ENCODE measurements around the gene PTPRK. TPM values are rescaled to one million over a fixed set of nuclear protein-coding genes. Genes with fewer than 3 reads are reported as not detected.

The PTPRK gene
- total and polyA plus RNA-seq, 9 of the 15 experiments (the other 6 are each of a cell fraction or from before 2014, with no cell fraction given), result 0.04 to 0.51 TPM; not detected in 7

DNA sequence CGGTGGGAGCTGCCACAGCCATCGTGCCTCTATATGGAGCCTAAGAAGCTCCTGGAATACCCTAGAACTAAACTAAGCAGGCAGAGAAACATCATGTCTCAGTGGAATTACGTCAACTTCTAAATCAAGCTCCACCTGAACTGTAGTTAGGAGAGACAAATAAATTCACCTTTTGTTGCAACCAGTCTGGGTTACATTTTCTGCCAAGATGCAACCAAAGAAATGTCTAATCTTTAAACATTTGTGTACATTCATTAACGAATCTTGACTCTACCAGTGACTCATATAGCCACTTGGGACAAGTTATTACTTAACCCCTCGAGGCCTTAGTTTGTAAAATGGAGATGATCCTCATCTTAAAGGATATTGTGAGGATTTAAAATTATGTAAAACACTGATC lies 8.9 kb downstream of the PTPRK start:
- Histone ChIP-seq H2AFZ (ENCODE audit: low read depth, low read length) (no peak overlapping the region), H3K36me3 (ENCODE audit: control insufficient read depth, insufficient read depth, low read length) (no peaks in the 10 kb centered on the region), H3K4me2 (ENCODE audit: insufficient read depth, low read length) (no peak overlapping the region), H3K79me2 (ENCODE audit: control insufficient read depth, insufficient read depth, low read length) (no peaks in the 10 kb centered on the region), H3K9me3 (replicated peaks; ENCODE audit: control insufficient read depth, insufficient read depth, low read depth, low read length) (no peaks in the 10 kb centered on the region), H3K27me3 (ENCODE audit: control insufficient read depth in 2 of 2, insufficient read depth in 2 of 2, low read length in 2 of 2) (no peaks in the 10 kb centered on the region), H3K9me1 (ENCODE audit: control insufficient read depth, insufficient read depth, low read length) (no peaks in the 10 kb centered on the region), H3K4me1 (replicated peaks in 1 of 2; ENCODE audit: control insufficient read depth in 2 of 2, insufficient read depth in 2 of 2, low read length in 2 of 2) (no peaks in the 10 kb centered on the region), H3K9ac (ENCODE audit: insufficient read depth in 1 of 2, low read depth in 2 of 2, low read length in 2 of 2) (no peak overlapping the region), H4K20me1 (replicated peaks; ENCODE audit: control insufficient read depth, insufficient read depth, low read length) (no peaks in the 10 kb centered on the region), H3K27ac (ENCODE audit: extremely low read depth, low read depth, low read length) (no peak overlapping the region), H3K4me3 (no peak overlapping the region)
- FAIRE-seq (no peak), ATAC-seq (no peak), DNase-seq (ENCODE audit: extremely low read depth in 1 of 4, low spot score in 3 of 4) (no peak)
- WGBS (ENCODE audit: insufficient coverage, low coverage, missing lambda C conversion rate), result 6% methylated on average over 4 of the region's 5 CpGs
- no TSS peak for BruUV-seq (replicated peaks)
- intact Hi-C loops (cut with micrococcal nuclease), result no loop called here
- POLR2A ChIA-PET, result no interaction called here
- in situ Hi-C loops (cut with MboI), result no loop called here
- CTCF ChIA-PET (ENCODE audit: low intra/inter-chr PET ratio), result no interaction called here
- TF ChIP-seq ZKSCAN3 (CRISPR knock-in tag; IDR thresholded peaks at IDR 0.05) (no peak), ZNF124 (CRISPR knock-in tag; IDR thresholded peaks at IDR 0.05) (no peak), FOXA1 (IDR thresholded peaks at IDR 0.05; ENCODE audit: borderline replicate concordance) (no peak)
- TF ChIP-seq, protein P1, sequence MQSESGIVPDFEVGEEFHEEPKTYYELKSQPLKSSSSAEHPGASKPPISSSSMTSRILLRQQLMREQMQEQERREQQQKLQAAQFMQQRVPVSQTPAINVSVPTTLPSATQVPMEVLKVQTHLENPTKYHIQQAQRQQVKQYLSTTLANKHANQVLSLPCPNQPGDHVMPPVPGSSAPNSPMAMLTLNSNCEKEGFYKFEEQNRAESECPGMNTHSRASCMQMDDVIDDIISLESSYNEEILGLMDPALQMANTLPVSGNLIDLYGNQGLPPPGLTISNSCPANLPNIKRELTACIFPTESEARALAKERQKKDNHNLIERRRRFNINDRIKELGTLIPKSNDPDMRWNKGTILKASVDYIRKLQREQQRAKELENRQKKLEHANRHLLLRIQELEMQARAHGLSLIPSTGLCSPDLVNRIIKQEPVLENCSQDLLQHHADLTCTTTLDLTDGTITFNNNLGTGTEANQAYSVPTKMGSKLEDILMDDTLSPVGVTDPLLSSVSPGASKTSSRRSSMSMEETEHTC (IDR thresholded peaks at IDR 0.05), result no peak
- TF ChIP-seq, protein P2, sequence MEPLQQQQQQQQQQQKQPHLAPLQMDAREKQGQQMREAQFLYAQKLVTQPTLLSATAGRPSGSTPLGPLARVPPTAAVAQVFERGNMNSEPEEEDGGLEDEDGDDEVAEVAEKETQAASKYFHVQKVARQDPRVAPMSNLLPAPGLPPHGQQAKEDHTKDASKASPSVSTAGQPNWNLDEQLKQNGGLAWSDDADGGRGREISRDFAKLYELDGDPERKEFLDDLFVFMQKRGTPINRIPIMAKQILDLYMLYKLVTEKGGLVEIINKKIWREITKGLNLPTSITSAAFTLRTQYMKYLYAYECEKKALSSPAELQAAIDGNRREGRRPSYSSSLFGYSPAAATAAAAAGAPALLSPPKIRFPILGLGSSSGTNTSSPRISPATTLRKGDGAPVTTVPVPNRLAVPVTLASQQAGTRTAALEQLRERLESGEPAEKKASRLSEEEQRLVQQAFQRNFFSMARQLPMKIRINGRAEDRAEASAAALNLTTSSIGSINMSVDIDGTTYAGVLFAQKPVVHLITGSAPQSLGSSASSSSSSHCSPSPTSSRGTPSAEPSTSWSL (CRISPR knock-in tag; IDR thresholded peaks at IDR 0.05; ENCODE audit: borderline replicate concordance), result no peak

All from K562 (cell line).